ENCODE data around the gene MTHFD1. TPM values are rescaled to one million over a fixed set of nuclear protein-coding genes. Genes with fewer than 3 reads are reported as not detected.
"Not testable (repeated sequence)": the region's sequence is repeated elsewhere in the genome, so short reads cannot be mapped to it uniquely, and the experiment has no call there.

The MTHFD1 gene
- polyA plus RNA-seq = 10 to 100 TPM; 34.0 to 34.9 TPM

- 0% methylated on average over 58 of the region's 58 CpGs for WGBS, 2 donors
Observed at GRCh38 chr14:64387782-64388532, at the start of gene MTHFD1. MTHFD1 (plus strand) TSS chr14:64388353; CDS start chr14:64388428, 75 bp downstream.

GRCh38 chr14:64338616-64339316, 49.4 kb upstream of the MTHFD1 start:
- no peaks in the 10 kb centered on the region for H3K4me1 ChIP-seq (ENCODE audit: control insufficient read depth in 2 of 2, insufficient read depth in 2 of 2, low read length in 1 of 2)
- H3K36me3 ChIP-seq (ENCODE audit: control insufficient read depth in 2 of 2, insufficient read depth in 2 of 2, low read length in 1 of 2) = no peaks in the 10 kb centered on the region
- H3K27ac ChIP-seq (ENCODE audit: low read depth in 2 of 2, low read length in 1 of 2) = peak overlapping the region; percentile 88 to 92
- H3K4me3 ChIP-seq (ENCODE audit: low read depth in 1 of 2, low read length in 2 of 2) = peak overlapping the region; percentile 66 to 69
- WGBS, 2 donors = 0 to 1% methylated on average over 29 to 43 of the region's 49 CpGs
- H3K9me3 ChIP-seq (ENCODE audit: control insufficient read depth in 2 of 2, insufficient read depth in 1 of 2, low read depth in 1 of 2, low read length in 1 of 2) = peaks cover 0 to 3% of the 10 kb centered on the region in 2 donors
- no peaks in the 10 kb centered on the region for H3K27me3 ChIP-seq (ENCODE audit: control insufficient read depth in 1 of 2, insufficient read depth in 2 of 2, low read length in 2 of 2)

More at GRCh38 chr14:64387782-64388532, at the start of gene MTHFD1:
- no peaks in the 10 kb centered on the region for H3K9me3 ChIP-seq (ENCODE audit: control insufficient read depth in 2 of 2, insufficient read depth in 1 of 2, low read depth in 1 of 2, low read length in 1 of 2)
- H3K4me3 ChIP-seq (ENCODE audit: low read depth in 1 of 2, low read length in 2 of 2) = peak within 1 kb of the TSS; percentile 70 to 75
- H3K27ac ChIP-seq (ENCODE audit: low read depth in 2 of 2, low read length in 1 of 2) = peak within 1 kb of the TSS; percentile 89 to 91
- no peaks in the 10 kb centered on the region for H3K27me3 ChIP-seq (ENCODE audit: control insufficient read depth in 1 of 2, insufficient read depth in 2 of 2, low read length in 2 of 2)
- H3K36me3 ChIP-seq (ENCODE audit: control insufficient read depth in 2 of 2, insufficient read depth in 2 of 2, low read length in 1 of 2) = no peaks in the 10 kb centered on the region
- H3K4me1 ChIP-seq (ENCODE audit: control insufficient read depth in 2 of 2, insufficient read depth in 2 of 2, low read length in 1 of 2) = peaks cover 0 to 2% of the 10 kb centered on the region in 2 donors

- Histone ChIP-seq H3K4me1 (ENCODE audit: control insufficient read depth in 2 of 2, insufficient read depth in 2 of 2, low read length in 1 of 2) (no peaks in the 10 kb centered on the region), H3K4me3 (ENCODE audit: low read depth in 1 of 2, low read length in 2 of 2) (no peak overlapping the region), H3K27me3 (ENCODE audit: control insufficient read depth in 1 of 2, insufficient read depth in 2 of 2, low read length in 2 of 2) (no peaks in the 10 kb centered on the region), H3K9me3 (ENCODE audit: control insufficient read depth in 2 of 2, insufficient read depth in 1 of 2, low read depth in 1 of 2, low read length in 1 of 2) (peaks cover 0 to 3% of the 10 kb centered on the region in 2 donors), H3K27ac (ENCODE audit: low read depth in 2 of 2, low read length in 1 of 2) (no peak overlapping the region), H3K36me3 (ENCODE audit: control insufficient read depth in 2 of 2, insufficient read depth in 2 of 2, low read length in 1 of 2) (no peaks in the 10 kb centered on the region)
- 94 to 97% methylated on average over 8 of the region's 8 CpGs for WGBS, 2 donors
Observed at GRCh38 chr14:64340560-64341196, 47.5 kb upstream of the MTHFD1 start.

DNA sequence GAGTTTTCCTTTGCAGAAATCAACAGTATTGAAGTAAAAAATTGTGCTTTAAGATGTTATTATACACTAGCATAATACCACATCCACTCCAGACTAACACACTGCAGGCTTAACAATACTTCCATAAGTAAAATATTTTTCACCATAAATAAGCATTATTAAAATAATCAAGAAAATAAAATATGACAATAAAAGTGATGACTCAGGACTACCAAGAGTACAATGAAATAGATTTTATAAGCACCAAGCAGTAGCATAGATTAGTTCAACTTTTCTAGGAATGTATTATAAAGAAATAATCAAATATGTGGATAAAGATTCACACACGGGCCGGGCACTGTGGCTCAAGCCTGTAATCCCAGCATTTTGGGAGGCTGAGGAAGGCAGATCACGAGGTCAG, 40.4 kb upstream of the MTHFD1 start:
- H3K4me1 ChIP-seq (ENCODE audit: control insufficient read depth in 2 of 2, insufficient read depth in 2 of 2, low read length in 1 of 2) = no peaks in the 10 kb centered on the region
- H3K9me3 ChIP-seq (ENCODE audit: control insufficient read depth in 2 of 2, insufficient read depth in 1 of 2, low read depth in 1 of 2, low read length in 1 of 2) = no peaks in the 10 kb centered on the region
- H3K27me3 ChIP-seq (ENCODE audit: control insufficient read depth in 1 of 2, insufficient read depth in 2 of 2, low read length in 2 of 2) = no peaks in the 10 kb centered on the region
- no peaks in the 10 kb centered on the region for H3K36me3 ChIP-seq (ENCODE audit: control insufficient read depth in 2 of 2, insufficient read depth in 2 of 2, low read length in 1 of 2)
- no peak overlapping the region for H3K27ac ChIP-seq (ENCODE audit: low read depth in 2 of 2, low read length in 1 of 2)
- 89 to 94% methylated on average over 3 of the region's 3 CpGs for WGBS, 2 donors
- no peak overlapping the region for H3K4me3 ChIP-seq (ENCODE audit: low read depth in 1 of 2, low read length in 2 of 2)

DNA sequence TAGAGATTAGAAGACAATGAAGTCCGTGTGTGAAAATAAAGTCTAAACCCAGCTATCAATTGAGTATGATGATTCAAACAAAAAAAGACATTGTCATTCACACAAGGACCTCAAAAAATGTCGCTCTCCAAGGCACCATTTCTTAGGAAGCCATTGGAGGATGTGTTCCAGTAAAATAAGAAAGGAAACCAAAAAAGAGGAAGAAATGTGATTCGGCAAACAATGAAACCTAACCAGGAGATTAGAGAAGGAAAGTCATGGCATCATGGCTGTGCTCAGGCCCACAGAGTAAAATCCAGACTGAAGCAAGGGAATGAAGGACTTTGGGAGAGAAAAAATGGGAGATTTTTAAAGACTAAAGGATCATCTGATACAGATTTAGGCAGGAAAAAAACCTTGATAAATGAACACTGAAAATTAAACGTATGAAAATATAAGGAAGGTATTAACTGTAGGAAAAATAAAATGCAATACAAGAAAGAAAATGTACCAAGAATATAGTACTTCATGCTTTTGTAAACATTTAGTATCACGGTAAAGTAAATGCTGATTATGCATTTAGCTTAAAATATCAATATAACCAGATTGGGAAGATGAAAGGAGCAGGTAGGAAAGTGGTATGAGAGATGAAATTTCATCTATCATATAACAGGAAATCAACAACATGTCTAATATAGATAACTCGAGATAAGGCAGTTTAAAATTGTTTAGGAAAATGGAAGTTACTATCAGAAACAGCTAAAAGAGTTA, 38.2 kb upstream of the MTHFD1 start:
- 81 to 87% methylated on average over 6 of the region's 6 CpGs for WGBS, 2 donors
- Histone ChIP-seq H3K4me1 (ENCODE audit: control insufficient read depth in 2 of 2, insufficient read depth in 2 of 2, low read length in 1 of 2) (no peaks in the 10 kb centered on the region), H3K4me3 (ENCODE audit: low read depth in 1 of 2, low read length in 2 of 2) (no peak overlapping the region), H3K36me3 (ENCODE audit: control insufficient read depth in 2 of 2, insufficient read depth in 2 of 2, low read length in 1 of 2) (no peaks in the 10 kb centered on the region), H3K27ac (ENCODE audit: low read depth in 2 of 2, low read length in 1 of 2) (no peak overlapping the region), H3K9me3 (ENCODE audit: control insufficient read depth in 2 of 2, insufficient read depth in 1 of 2, low read depth in 1 of 2, low read length in 1 of 2) (no peaks in the 10 kb centered on the region), H3K27me3 (ENCODE audit: control insufficient read depth in 1 of 2, insufficient read depth in 2 of 2, low read length in 2 of 2) (no peaks in the 10 kb centered on the region)

DNA sequence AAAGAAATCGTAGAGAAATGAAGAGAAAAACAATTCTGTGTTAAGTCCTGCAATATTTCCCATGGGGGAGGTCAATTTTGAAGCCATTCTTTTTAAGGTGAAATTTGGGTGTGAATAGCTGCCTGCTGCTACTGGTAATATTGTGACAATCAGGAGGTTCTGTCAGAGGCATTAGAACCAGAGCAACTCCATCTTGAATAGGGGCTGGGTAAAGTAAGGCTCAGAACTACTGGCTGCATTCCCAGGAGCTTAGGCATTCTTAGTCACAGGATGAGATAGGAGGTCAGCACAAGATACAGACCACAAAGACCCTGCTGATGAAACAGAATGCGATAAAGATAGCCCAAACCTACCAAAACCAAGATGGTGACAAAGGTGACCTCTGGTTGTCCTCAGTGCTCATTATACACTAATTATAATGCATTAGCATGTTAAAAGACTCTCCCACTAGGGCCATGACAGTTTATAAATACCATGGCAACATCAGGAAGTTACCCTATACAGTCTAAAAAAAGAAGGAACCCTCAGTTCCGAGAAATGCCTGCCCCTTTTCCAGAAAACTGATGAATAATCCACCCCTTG, 24.8 kb upstream of the MTHFD1 start:
- H3K4me1 ChIP-seq (ENCODE audit: control insufficient read depth in 2 of 2, insufficient read depth in 2 of 2, low read length in 1 of 2) = no peaks in the 10 kb centered on the region
- H3K4me3 ChIP-seq (ENCODE audit: low read depth in 1 of 2, low read length in 2 of 2) = no peak overlapping the region
- no peaks in the 10 kb centered on the region for H3K27me3 ChIP-seq (ENCODE audit: control insufficient read depth in 1 of 2, insufficient read depth in 2 of 2, low read length in 2 of 2)
- WGBS, 2 donors = 78 to 80% methylated on average over 3 of the region's 3 CpGs
- no peaks in the 10 kb centered on the region for H3K36me3 ChIP-seq (ENCODE audit: control insufficient read depth in 2 of 2, insufficient read depth in 2 of 2, low read length in 1 of 2)
- H3K9me3 ChIP-seq (ENCODE audit: control insufficient read depth in 2 of 2, insufficient read depth in 1 of 2, low read depth in 1 of 2, low read length in 1 of 2) = no peaks in the 10 kb centered on the region
- no peak overlapping the region for H3K27ac ChIP-seq (ENCODE audit: low read depth in 2 of 2, low read length in 1 of 2)

DNA sequence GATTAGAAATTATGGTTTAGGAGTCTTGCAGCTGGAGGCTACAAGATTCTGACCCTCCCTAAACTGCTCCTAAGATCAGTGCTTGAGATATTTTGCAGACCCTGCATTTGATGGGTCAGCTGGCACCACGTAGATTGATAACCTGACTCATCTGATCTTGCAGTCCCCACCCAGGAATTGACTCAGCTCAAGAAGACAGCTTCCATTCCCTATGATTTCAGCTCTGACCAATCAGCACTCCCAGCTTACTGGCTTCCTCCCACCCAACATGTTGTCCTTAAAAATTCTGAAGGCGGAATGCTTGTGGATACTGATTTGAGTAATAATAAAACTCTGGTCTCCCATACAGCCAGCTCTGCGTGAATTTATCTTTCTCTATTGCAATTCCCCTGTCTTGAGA, 23.2 kb upstream of the MTHFD1 start:
- Histone ChIP-seq H3K4me3 (ENCODE audit: low read depth in 1 of 2, low read length in 2 of 2) (no peak overlapping the region), H3K4me1 (ENCODE audit: control insufficient read depth in 2 of 2, insufficient read depth in 2 of 2, low read length in 1 of 2) (no peaks in the 10 kb centered on the region), H3K27ac (ENCODE audit: low read depth in 2 of 2, low read length in 1 of 2) (no peak overlapping the region), H3K36me3 (ENCODE audit: control insufficient read depth in 2 of 2, insufficient read depth in 2 of 2, low read length in 1 of 2) (no peaks in the 10 kb centered on the region), H3K9me3 (ENCODE audit: control insufficient read depth in 2 of 2, insufficient read depth in 1 of 2, low read depth in 1 of 2, low read length in 1 of 2) (no peaks in the 10 kb centered on the region), H3K27me3 (ENCODE audit: control insufficient read depth in 1 of 2, insufficient read depth in 2 of 2, low read length in 2 of 2) (no peaks in the 10 kb centered on the region)
- WGBS, 2 donors = 79 to 84% methylated on average over 3 of the region's 3 CpGs

- H3K27me3 ChIP-seq (ENCODE audit: control insufficient read depth in 1 of 2, insufficient read depth in 2 of 2, low read length in 2 of 2); H3K27ac ChIP-seq (ENCODE audit: low read depth in 2 of 2, low read length in 1 of 2); H3K36me3 ChIP-seq (ENCODE audit: control insufficient read depth in 2 of 2, insufficient read depth in 2 of 2, low read length in 1 of 2); H3K9me3 ChIP-seq (ENCODE audit: control insufficient read depth in 2 of 2, insufficient read depth in 1 of 2, low read depth in 1 of 2, low read length in 1 of 2); H3K4me1 ChIP-seq (ENCODE audit: control insufficient read depth in 2 of 2, insufficient read depth in 2 of 2, low read length in 1 of 2); H3K4me3 ChIP-seq (ENCODE audit: low read depth in 1 of 2, low read length in 2 of 2): not testable (repeated sequence)
- 89 to 93% methylated on average over 9 of the region's 9 CpGs for WGBS, 2 donors
Observed at GRCh38 chr14:64365358-64365889, 22.7 kb upstream of the MTHFD1 start.

GRCh38 chr14:64369201-64369600, 19.0 kb upstream of the MTHFD1 start:
- H3K9me3 ChIP-seq (ENCODE audit: control insufficient read depth in 2 of 2, insufficient read depth in 1 of 2, low read depth in 1 of 2, low read length in 1 of 2) = no peaks in the 10 kb centered on the region
- no peaks in the 10 kb centered on the region for H3K36me3 ChIP-seq (ENCODE audit: control insufficient read depth in 2 of 2, insufficient read depth in 2 of 2, low read length in 1 of 2)
- H3K27ac ChIP-seq (ENCODE audit: low read depth in 2 of 2, low read length in 1 of 2) = no peak overlapping the region
- H3K4me3 ChIP-seq (ENCODE audit: low read depth in 1 of 2, low read length in 2 of 2) = no peak overlapping the region
- no peaks in the 10 kb centered on the region for H3K27me3 ChIP-seq (ENCODE audit: control insufficient read depth in 1 of 2, insufficient read depth in 2 of 2, low read length in 2 of 2)
- H3K4me1 ChIP-seq (ENCODE audit: control insufficient read depth in 2 of 2, insufficient read depth in 2 of 2, low read length in 1 of 2) = no peaks in the 10 kb centered on the region
- WGBS, 2 donors = 94 to 99% methylated on average over 2 of the region's 2 CpGs

Measured in esophagus (tissue), 2 donors.